GM19351 (cell line): ENCODE results near the gene DMRT2.

ENCODE experiments used
- ATAC-seq: cut with Tn5 transposase; IDR thresholded peaks from one replicate; pipeline ENCODE4 v1.9.1; 2021; ENCODE audit warnings: mild to moderate bottlenecking, moderate library complexity; ENCODE audit not compliant: unreplicated experiment

DMRT2 gene

DNA sequence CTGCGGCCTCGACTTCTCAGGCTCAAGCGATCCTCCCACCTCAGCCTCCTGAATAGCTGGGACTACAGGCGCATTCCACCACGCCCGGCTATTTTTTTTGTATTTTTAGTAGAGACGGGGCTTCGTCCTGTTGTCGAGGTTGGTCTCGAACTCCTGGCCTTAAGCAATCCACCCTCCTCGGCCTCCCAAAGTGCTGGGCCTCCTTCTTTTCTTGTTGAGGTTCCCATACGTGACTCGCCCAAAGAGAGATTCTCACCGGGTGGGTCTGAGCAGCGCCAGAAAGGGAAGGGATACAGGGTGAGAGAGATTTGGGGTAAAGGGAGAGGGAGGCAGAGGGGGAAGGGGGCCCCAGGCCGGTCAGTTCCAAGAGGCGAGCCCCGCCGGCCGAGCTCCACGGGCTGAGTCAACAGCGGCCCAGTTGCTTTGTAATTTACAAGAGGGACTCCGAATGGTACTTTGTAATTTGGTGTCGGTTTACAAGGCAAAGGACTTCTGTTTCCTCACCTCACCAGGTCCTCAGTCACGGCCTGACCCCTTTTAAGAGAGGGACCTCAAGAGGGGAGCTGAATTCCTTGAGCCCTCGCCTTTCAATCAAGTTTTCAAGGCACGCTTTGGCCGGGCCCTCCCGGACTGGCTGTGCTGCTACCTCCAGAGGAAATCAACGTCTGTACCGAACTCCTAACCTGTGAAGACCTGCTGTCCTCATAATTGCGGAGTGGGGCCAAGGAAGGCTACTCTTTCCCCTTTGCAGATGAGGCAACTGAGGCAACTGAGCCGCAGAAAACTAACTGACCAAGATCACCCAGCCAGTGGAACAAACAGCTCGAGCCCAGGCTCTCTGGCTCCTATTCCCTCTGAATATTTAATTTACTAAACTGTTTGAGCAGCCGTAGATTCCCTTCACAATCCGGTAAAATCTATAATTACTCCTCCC lies 3.3 kb upstream of the DMRT2 start:
- no peak for ATAC-seq

- ATAC-seq, result no peak
Observed at GRCh38 chr9:1047591-1048230, 2.4 kb upstream of the DMRT2 start.

- ATAC-seq, result no peak
Observed at GRCh38 chr9:1048231-1048619, 1.9 kb upstream of the DMRT2 start.

- ATAC-seq, result no peak
Observed at GRCh38 chr9:1048811-1049210, 1.3 kb upstream of the DMRT2 start.

DNA sequence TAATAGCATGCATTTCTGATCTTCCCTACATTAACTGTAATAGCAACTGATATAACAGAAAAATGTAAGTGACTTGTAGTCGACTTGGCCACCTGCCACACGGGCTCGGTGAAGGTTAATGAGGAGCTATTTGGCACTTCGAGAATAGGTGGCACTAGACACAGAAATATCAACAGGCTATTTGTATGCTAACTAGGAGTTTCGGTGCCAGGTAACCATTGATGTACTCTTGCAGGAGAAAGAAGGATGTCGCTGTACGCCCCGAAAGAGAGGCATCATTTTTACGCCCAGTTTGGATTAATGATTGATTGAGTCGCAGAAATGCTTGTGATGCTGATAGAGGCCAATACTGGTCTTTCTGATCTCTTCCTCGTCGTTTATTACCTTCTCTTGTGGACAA lies 516 bp upstream of the DMRT2 start:
- ATAC-seq, result no peak

- ATAC-seq, result no peak
Observed at GRCh38 chr9:1051210-1051583, 1.0 kb downstream of the DMRT2 start.

DNA sequence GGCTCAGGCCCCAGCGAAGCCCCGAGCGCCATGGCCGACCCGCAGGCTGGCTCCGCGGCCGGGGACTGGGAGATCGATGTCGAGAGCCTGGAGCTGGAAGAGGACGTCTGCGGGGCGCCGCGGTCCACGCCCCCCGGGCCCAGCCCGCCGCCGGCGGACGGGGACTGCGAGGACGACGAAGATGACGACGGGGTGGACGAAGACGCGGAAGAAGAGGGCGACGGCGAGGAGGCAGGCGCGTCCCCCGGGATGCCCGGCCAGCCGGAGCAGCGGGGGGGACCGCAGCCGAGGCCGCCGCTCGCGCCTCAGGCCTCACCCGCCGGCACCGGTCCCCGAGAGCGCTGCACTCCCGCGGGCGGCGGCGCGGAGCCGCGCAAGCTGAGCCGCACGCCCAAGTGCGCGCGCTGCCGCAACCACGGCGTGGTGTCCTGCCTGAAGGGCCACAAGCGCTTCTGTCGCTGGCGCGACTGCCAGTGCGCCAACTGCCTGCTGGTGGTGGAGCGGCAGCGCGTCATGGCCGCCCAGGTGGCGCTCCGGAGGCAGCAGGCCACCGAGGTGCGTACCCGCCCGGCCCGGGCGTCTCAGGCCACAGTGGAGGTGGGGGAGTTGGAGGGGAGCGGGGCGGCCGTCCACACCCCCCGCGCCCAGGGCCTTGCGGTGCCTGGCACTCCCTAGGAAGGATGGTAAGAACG lies 1.6 kb downstream of the DMRT2 start:
- ATAC-seq, result peak; percentile 38

DNA sequence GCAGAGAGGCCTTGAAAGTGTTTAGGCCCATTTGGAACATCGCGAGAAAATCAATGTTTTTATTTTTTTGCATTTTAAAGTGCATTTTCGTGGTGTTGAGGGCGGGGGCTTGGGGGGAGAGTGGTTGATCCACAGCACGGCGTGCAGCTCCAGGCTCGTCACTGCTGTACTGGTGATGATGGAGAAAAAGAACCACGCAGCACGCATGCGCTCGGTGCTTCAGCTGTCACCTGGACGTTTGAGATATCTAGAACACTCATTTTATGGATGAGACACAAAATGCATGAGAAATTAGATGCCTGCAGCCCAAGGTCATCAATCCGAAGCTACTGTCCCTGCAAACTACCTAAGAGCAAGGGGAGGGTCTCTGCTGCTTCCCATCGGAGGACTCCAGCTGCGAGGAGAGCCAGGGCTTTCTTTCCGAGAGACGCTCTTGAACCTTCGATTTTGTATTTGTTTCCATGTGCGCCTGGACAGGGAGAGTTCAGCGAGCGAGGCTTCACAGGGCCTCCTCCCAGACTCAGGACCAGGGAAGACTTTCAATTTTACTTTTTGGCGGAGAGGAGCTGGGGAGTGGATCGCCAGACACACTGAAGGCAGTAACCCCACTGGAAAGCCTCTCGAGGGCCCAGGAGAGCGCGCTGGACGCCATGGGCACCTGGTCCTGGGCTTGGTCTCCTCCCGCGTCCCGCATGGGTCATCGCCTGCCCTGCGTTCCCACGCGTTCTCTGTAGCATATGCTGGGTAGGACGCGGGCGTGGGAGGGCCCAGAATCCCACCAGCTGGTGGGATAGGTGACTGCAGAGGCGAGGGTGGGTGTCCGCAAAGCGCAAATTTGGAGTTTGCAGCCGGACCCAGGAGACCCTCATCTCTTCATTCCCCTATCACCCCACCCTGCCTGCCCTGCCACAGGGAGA lies 2.5 kb downstream of the DMRT2 start:
- ATAC-seq, result no peak

- no peak for ATAC-seq
Observed at GRCh38 chr9:1053282-1053621, 3.1 kb downstream of the DMRT2 start.

- ATAC-seq, result no peak
Observed at GRCh38 chr9:1053986-1054425, 3.8 kb downstream of the DMRT2 start.

DNA sequence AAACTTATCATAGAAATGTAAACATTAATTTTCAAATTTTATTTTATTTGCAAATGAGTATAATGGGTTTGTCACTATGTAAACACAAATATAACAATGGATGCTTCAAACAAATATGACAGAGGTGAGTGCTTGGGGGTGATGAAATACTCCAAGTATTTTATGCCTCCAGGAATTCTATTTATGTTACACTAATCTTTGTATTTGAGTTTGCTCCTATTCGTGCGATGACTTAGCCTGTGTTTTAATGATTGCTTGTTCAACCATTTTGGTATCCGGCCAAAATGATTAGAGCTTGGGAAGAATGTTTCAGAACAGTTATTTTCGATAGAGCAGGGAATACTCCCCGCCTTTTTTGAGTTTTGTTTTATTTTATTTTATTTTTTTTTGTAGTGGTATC lies 5.0 kb downstream of the DMRT2 start:
- no peak for ATAC-seq

GRCh38 chr9:1057910-1058309 lies 7.8 kb downstream of the DMRT2 start:
- ATAC-seq, result no peak

- ATAC-seq, result no peak
Observed at GRCh38 chr9:1058826-1059487, 8.8 kb downstream of the DMRT2 start.

GRCh38 chr9:1065130-1065529 lies 15.0 kb downstream of the DMRT2 start:
- no peak for ATAC-seq

DNA sequence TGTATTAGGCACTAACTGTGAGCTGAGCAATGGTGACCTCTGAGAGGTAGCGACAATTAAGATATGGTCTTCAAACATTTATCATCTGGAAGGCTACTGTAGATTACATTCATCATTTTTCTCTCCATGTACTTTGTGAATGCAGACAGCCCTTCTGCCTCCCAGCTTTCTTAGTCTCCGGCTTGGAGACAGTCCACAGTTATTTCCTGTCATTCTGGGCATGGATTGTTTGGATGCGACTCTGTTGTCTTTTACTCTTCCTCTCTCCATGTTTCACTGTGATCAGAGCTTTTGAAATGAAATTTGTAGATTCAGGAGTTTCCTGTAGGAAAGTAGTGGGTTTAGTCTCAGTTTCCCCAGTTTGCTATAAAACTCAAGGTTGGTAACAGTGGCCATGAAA lies 20.5 kb downstream of the DMRT2 start:
- ATAC-seq, result no peak

DNA sequence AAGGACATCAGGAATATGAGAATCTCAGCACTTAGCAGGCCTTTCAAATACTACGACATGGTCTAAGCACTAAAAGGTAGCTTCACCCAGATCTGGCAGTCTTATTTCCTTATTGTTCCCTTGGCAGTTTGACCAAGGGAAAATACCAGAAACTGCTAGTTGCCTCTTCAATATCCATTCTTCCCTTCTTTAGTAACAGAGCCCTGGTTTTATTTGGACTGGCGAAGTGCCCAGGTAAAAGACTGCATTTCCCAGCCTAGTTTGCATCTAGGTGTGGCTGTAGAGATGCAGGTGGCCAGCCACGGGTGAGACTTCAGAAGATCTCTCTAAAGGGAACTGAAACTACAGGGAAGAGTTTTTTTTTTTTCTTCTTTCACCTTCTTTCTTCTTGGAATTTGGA lies 21.6 kb downstream of the DMRT2 start:
- ATAC-seq, result no peak

DNA sequence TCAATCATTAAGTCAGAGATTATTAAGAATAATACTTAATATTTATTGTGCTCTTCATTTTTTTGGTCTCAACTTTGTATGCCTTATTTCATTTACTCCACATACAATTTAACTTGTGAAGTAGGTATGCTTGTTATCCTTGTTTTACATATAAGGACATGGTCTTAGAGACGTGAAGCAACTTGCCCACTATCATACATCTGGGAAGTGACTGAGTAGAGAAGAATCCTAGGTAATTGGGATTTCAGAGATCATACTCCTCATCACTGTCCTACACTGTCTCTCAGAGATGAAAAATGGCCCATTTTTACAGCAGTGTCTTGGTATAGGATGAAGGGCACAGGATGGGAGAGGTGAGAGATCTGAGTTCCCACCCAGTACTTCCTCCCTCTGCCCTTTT lies 23.3 kb downstream of the DMRT2 start:
- no peak for ATAC-seq

GRCh38 chr9:1077616-1078015 lies 27.5 kb downstream of the DMRT2 start:
- no peak for ATAC-seq

DNA sequence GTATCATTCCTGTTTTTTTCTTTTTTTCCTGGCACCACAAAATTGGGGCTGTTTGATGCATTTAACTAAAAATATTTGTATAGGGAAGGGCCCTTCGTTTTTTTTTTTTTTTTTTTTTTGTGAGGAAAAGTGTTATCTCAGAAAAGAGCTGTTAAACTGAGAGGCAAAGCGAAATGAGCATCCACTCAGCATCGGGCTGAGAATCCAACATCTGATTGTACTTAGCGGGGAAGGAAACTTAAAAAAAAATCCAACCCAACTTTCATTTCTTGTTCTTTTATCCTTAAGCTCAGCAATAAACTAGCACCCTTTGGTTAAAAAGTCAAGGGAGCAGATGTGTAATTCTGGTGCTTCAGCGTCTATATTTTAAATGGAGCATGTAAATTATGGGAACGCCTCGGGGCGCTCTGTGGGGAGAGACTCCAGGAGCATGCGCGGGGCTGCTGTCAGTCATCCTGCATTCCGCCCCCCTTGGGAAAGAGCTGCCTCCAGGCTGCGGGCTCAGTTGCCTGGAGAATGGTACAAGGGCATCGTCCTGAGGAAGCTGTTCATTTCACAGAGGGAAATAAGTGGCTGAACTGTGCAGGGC lies 33.3 kb downstream of the DMRT2 start:
- no peak for ATAC-seq

GRCh38 chr9:1085086-1085485 lies 34.9 kb downstream of the DMRT2 start:
- ATAC-seq, result no peak
